HepG2 (cell line): ENCODE results near the gene CUEDC2. TPM values are rescaled to one million over a fixed set of nuclear protein-coding genes. Genes with fewer than 3 reads are reported as not detected.

ENCODE experiments used
- ATAC-seq: fragments of 200-7000 bp; cut with Tn5 transposase; 3 replicates; pipeline ENCODE4 v1.9.1; 2020; ENCODE audit warnings: mild to moderate bottlenecking, moderate library complexity
- BruUV-seq: library from RNA; stranded (reverse); fragments of 400-500 nt; replicated peaks from 2 replicates; lab custom pipeline; 2021; lab: Mats Ljungman, UMichigan
- CTCF ChIA-PET: fragments of 300-600 bp; formaldehyde crosslinking; extraction: SDS; loops from one replicate; lab custom pipeline; 2021; ENCODE audit warnings: low total read pairs, inconsistent platforms, low intra/inter-chr PET ratio; lab: Yijun Ruan, JAX
- POLR2A ChIA-PET: fragments of 350-600 bp; sonication (Branson Sonifier 250); formaldehyde crosslinking; loops from one replicate; lab custom pipeline; 2020; ENCODE audit warnings: antibody characterized with exemption, inconsistent platforms; lab: Yijun Ruan, JAX
- DNase-seq: peaks from one replicate; pipeline ENCODE4 v3.0.0-alpha.2; 2015; ENCODE audit warnings: low spot score
- FAIRE-seq: peaks from 3 replicates; lab custom pipeline; 2011; peaks lifted over from hg19 to GRCh38; lab: Jason Lieb, UNC
- H2AFZ ChIP-seq: one replicate; pipeline ENCODE4 v1.6.1; 2011; ENCODE audit warnings: low read length, inconsistent platforms
- H3K27ac ChIP-seq: fragments of 300-600 bp; 3 replicates; pipeline ENCODE4 v1.8.0; 2011; ENCODE audit warnings: mixed run types, mild to moderate bottlenecking, mixed read lengths, low read length, inconsistent platforms; ENCODE audit not compliant: insufficient read depth; ENCODE audit errors: extremely low read length
- H3K27me3 ChIP-seq, 2 experiments: fragments of 200-600 bp in 1 of 2; 2 replicates in 1 of 2; 3 replicates in 1 of 2; pipeline versions ENCODE4 v1.6.0 to v1.8.0; 2011; ENCODE audit warnings: low read length in 2 of 2, mild to moderate bottlenecking in 2 of 2, moderate library complexity in 2 of 2, inconsistent platforms in 1 of 2; ENCODE audit not compliant: insufficient read depth in 2 of 2, control insufficient read depth in 1 of 2
- H3K36me3 ChIP-seq, 2 experiments: fragments of 200-600 bp in 1 of 2; replicated peaks in 1 of 2; 2 replicates in 1 of 2; 3 replicates in 1 of 2; pipeline versions ENCODE4 v1.5.1 to v1.8.0; 2011; ENCODE audit warnings: low read length in 2 of 2, inconsistent platforms in 1 of 2; ENCODE audit not compliant: insufficient read depth in 2 of 2, control insufficient read depth in 1 of 2
- H3K4me1 ChIP-seq: 2 replicates; pipeline ENCODE4 v1.5.1; 2012; ENCODE audit warnings: low read length, inconsistent platforms; ENCODE audit not compliant: insufficient read depth
- H3K4me2 ChIP-seq: 2 replicates; pipeline ENCODE4 v1.6.0; 2011; ENCODE audit warnings: low read depth, low read length, inconsistent platforms
- H3K4me3 ChIP-seq, 3 experiments: fragments of 200-600 bp in 1 of 3; sonication (generic), shearing (Covaris generic) in 1 of 3; replicated peaks in 1 of 3; 2 replicates each; pipeline ENCODE4 v1.5.1; 2011 to 2016; ENCODE audit warnings: low read length in 3 of 3, inconsistent platforms in 2 of 3, low read depth in 2 of 3, mild to moderate bottlenecking in 2 of 3, control low read depth in 1 of 3, mixed read lengths in 1 of 3; ENCODE audit not compliant: insufficient read depth in 1 of 3
- H3K79me2 ChIP-seq: one replicate; pipeline ENCODE4 v1.6.1; 2011; ENCODE audit warnings: low read length, inconsistent platforms; ENCODE audit not compliant: insufficient read depth
- H3K9ac ChIP-seq: 2 replicates; pipeline ENCODE4 v1.6.0; 2011; ENCODE audit warnings: mild to moderate bottlenecking, low read depth, low read length, inconsistent platforms; ENCODE audit not compliant: insufficient read depth
- H3K9me3 ChIP-seq: 2 replicates; pipeline ENCODE4 v1.5.1; 2012; ENCODE audit warnings: mild to moderate bottlenecking, low read length
- H4K20me1 ChIP-seq: 2 replicates; pipeline ENCODE4 v1.6.0; 2011; ENCODE audit warnings: inconsistent platforms, mild to moderate bottlenecking, low read length, moderate library complexity; ENCODE audit not compliant: insufficient read depth
- BATF2 ChIP-seq: sonication (generic); formaldehyde crosslinking; IDR thresholded peaks from 2 replicates; pipeline ENCODE4 v1.8.0; 2022; ENCODE audit warnings: mild to moderate bottlenecking, missing genetic modification reagents, moderate library complexity
- CSRNP2 ChIP-seq: sonication (generic); formaldehyde crosslinking; conservative IDR thresholded peaks from 2 replicates; pipeline ENCODE4 v1.8.0; 2022; ENCODE audit warnings: low read depth, missing genetic modification reagents
- DNMT3B ChIP-seq: conservative IDR thresholded peaks from 2 replicates; pipeline ENCODE4 v1.6.1; 2016; ENCODE audit warnings: missing biosample characterization, control low read depth
- FLYWCH1 ChIP-seq: sonication (generic); formaldehyde crosslinking; IDR thresholded peaks from 2 replicates; pipeline ENCODE4 v1.8.1; 2023; ENCODE audit warnings: mild to moderate bottlenecking, missing genetic modification reagents
- FOXC1 ChIP-seq: sonication (generic); formaldehyde crosslinking; IDR thresholded peaks from 2 replicates; pipeline ENCODE4 v1.8.0; 2022; ENCODE audit warnings: mild to moderate bottlenecking, missing genetic modification reagents, borderline replicate concordance
- HNRNPH1 ChIP-seq: fragments of 200-400 bp; formaldehyde crosslinking; optimal IDR thresholded peaks from 2 replicates; pipeline ENCODE3; 2017; ENCODE audit warnings: mild to moderate bottlenecking, low read depth, low read length
- JUN ChIP-seq: sonication (generic); formaldehyde crosslinking; IDR thresholded peaks from 2 replicates; pipeline ENCODE4 v1.4.0; 2020; ENCODE audit warnings: mild to moderate bottlenecking, missing genetic modification reagents
- ONECUT2 ChIP-seq: sonication (generic); formaldehyde crosslinking; IDR thresholded peaks from 2 replicates; pipeline ENCODE4 v1.4.0; 2020; ENCODE audit warnings: missing genetic modification reagents
- WIZ ChIP-seq: sonication (generic); formaldehyde crosslinking; IDR thresholded peaks from 2 replicates; pipeline ENCODE4 v1.5.1; 2020; ENCODE audit warnings: mild to moderate bottlenecking, missing genetic modification reagents
- YEATS2 ChIP-seq: sonication (generic); formaldehyde crosslinking; IDR thresholded peaks from 2 replicates; pipeline ENCODE4 v1.4.0; 2020; ENCODE audit warnings: missing genetic modification reagents, borderline replicate concordance
- ZNF33B ChIP-seq: sonication (generic); formaldehyde crosslinking; IDR thresholded peaks from 2 replicates; pipeline ENCODE4 v1.5.1; 2020; ENCODE audit warnings: mild to moderate bottlenecking, missing genetic modification reagents
- ZNF570 ChIP-seq: sonication (generic); formaldehyde crosslinking; IDR thresholded peaks from 2 replicates; pipeline ENCODE4 v1.4.0; 2020; ENCODE audit warnings: mild to moderate bottlenecking, missing genetic modification reagents, borderline replicate concordance
- ZNF737 ChIP-seq: sonication (generic); formaldehyde crosslinking; IDR thresholded peaks from 2 replicates; pipeline ENCODE4 v1.5.0; 2020; ENCODE audit warnings: missing genetic modification reagents, mild to moderate bottlenecking, borderline replicate concordance
- ZNF776 ChIP-seq: sonication (generic); formaldehyde crosslinking; IDR thresholded peaks from 2 replicates; pipeline ENCODE4 v1.4.0; 2020; ENCODE audit warnings: mild to moderate bottlenecking, missing genetic modification reagents
- WGBS: methylation state at CpG from one replicate; pipeline ENCODE4 v1.1.6; 2017; ENCODE audit warnings: low lambda C conversion rate; 5-methylcytosine and 5-hydroxymethylcytosine counted together
- in situ Hi-C: cut with HindIII; loops from 2 replicates; pipeline ENCODE4 v1.10.0; 2017; ENCODE audit warnings: low pct_unique_long_range_greater_than_20kb; ENCODE audit not compliant: extremely low pct_ligation_motif_present
- intact Hi-C: fragments of 100-400 bp; cut with micrococcal nuclease; formaldehyde crosslinking; loops from one replicate; pipeline ENCODE4 v1.10.0; 2022; ENCODE audit not compliant: unreplicated experiment
- polyA plus RNA-seq, 8 experiments: library from polyadenylated mRNA; depleted of rRNA in 3 of 8; stranded (reverse) in 7 of 8; unstranded in 1 of 8; fragments of >200 nt; fragmentation: Illumina TruSeq in 4 of 8; extraction: Trizol in 4 of 8; gene quantifications; 2 replicates each; pipeline versions ENCODE4 v1.2.1 to v1.2.3, GENCODE V29; 2011 to 2016; ENCODE audit warnings: low read depth in 4 of 8, missing spikeins in 1 of 8, mixed read lengths in 1 of 8; ENCODE audit not compliant: insufficient read depth in 1 of 8
- total RNA-seq, 5 experiments: library from RNA; depleted of rRNA; stranded (reverse); fragments of >200 nt; fragmentation: Illumina TruSeq; extraction: Trizol; gene quantifications; 2 replicates each; pipeline ENCODE4 v1.2.3, GENCODE V29; 2016; ENCODE audit warnings: low read depth in 1 of 5
- TF ChIP-seq, protein P1 (sequence below): sonication (generic); formaldehyde crosslinking; IDR thresholded peaks from 2 replicates; pipeline ENCODE4 v1.8.1; 2022; ENCODE audit warnings: mild to moderate bottlenecking, missing genetic modification reagents
- TF ChIP-seq, protein P2 (sequence below): IDR thresholded peaks from 2 replicates; pipeline ENCODE4 v1.6.1; 2012; ENCODE audit warnings: inconsistent platforms

The CUEDC2 gene
- total and polyA plus RNA-seq, 2 of the 13 experiments (the other 11 are each of a cell fraction or from before 2014, with no cell fraction given): 13.1 to 18.4 TPM

- intact Hi-C loops (no loop called here), in situ Hi-C loops (no loop called here)
- peaks cover 14% of the 10 kb centered on the region for H3K4me1 ChIP-seq
- no peak overlapping the region for H3K9ac ChIP-seq
- no peak overlapping the region for H3K27ac ChIP-seq
- no TSS peak for BruUV-seq
- H3K9me3 ChIP-seq: no peaks in the 10 kb centered on the region
- no peak for TF ChIP-seq BATF2 (CRISPR knock-in tag)
- no peak for TF ChIP-seq ONECUT2 (CRISPR knock-in tag)
- no peak for TF ChIP-seq ZNF570 (CRISPR knock-in tag)
- TF ChIP-seq HNRNPH1: no peak
- no peak for TF ChIP-seq CSRNP2 (CRISPR knock-in tag)
- TF ChIP-seq YEATS2: no peak
- TF ChIP-seq WIZ (CRISPR knock-in tag): no peak
- no peak for TF ChIP-seq FOXC1
- no peak for TF ChIP-seq DNMT3B (CRISPR knock-in tag)
- TF ChIP-seq, protein P1, sequence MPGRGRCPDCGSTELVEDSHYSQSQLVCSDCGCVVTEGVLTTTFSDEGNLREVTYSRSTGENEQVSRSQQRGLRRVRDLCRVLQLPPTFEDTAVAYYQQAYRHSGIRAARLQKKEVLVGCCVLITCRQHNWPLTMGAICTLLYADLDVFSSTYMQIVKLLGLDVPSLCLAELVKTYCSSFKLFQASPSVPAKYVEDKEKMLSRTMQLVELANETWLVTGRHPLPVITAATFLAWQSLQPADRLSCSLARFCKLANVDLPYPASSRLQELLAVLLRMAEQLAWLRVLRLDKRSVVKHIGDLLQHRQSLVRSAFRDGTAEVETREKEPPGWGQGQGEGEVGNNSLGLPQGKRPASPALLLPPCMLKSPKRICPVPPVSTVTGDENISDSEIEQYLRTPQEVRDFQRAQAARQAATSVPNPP (CRISPR knock-in tag): no peak
- no peak for TF ChIP-seq FLYWCH1 (CRISPR knock-in tag)
- no peak for TF ChIP-seq ZNF737
- no peak for TF ChIP-seq ZNF33B (CRISPR knock-in tag)
- no peak for TF ChIP-seq ZNF776 (CRISPR knock-in tag)
- no peak for TF ChIP-seq JUN
- TF ChIP-seq, protein P2, sequence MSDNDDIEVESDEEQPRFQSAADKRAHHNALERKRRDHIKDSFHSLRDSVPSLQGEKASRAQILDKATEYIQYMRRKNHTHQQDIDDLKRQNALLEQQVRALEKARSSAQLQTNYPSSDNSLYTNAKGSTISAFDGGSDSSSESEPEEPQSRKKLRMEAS: no peak
- ChIA-PET POLR2A (no interaction called here), CTCF (no interaction called here)
- H4K20me1 ChIP-seq: no peaks in the 10 kb centered on the region
- no peaks in the 10 kb centered on the region for H3K27me3 ChIP-seq
- 97% methylated on average over 4 of the region's 9 CpGs for WGBS
- H3K4me3 ChIP-seq: no peak overlapping the region
- H3K79me2 ChIP-seq: no peaks in the 10 kb centered on the region
- peaks cover 20 to 37% of the 10 kb centered on the region in 2 experiments for H3K36me3 ChIP-seq
- no peak overlapping the region for H3K4me2 ChIP-seq
- FAIRE-seq: no peak
- no peak for DNase-seq
- ATAC-seq: no peak
- no peak overlapping the region for H2AFZ ChIP-seq
These were observed 50.4 kb downstream of the CUEDC2 start for GRCh38 chr10:102381983-102382382.
